HepG2 (cell line): ENCODE results near the gene PPP4C. TPM values are rescaled to one million over a fixed set of nuclear protein-coding genes. Genes with fewer than 3 reads are reported as not detected.

ENCODE experiments used
- ATAD3A ChIP-seq: sonication (generic); formaldehyde crosslinking; IDR thresholded peaks from 2 replicates; pipeline ENCODE4 v1.4.0; 2020; ENCODE audit warnings: missing genetic modification reagents
- BHLHE40 ChIP-seq: IDR thresholded peaks from 2 replicates; pipeline ENCODE4 v1.6.1; 2011; ENCODE audit warnings: low read length, improper control_type of control experiment
- CC2D1A ChIP-seq: sonication (generic); formaldehyde crosslinking; IDR thresholded peaks from 2 replicates; pipeline ENCODE4 v1.8.1; 2023; ENCODE audit warnings: mild to moderate bottlenecking, missing genetic modification reagents
- CENPT ChIP-seq: sonication (generic); formaldehyde crosslinking; IDR thresholded peaks from 2 replicates; pipeline ENCODE4 v1.8.0; 2022; ENCODE audit warnings: low read depth, mild to moderate bottlenecking, moderate library complexity, missing genetic modification reagents
- CHD4 ChIP-seq: fragments of 200-600 bp; sonication (generic); IDR thresholded peaks from 2 replicates; pipeline ENCODE4 v1.7.0; 2017; ENCODE audit warnings: mild to moderate bottlenecking, low read length, borderline replicate concordance
- DMTF1 ChIP-seq: sonication (generic); formaldehyde crosslinking; IDR thresholded peaks from 2 replicates; pipeline ENCODE4 v1.4.0; 2020; ENCODE audit warnings: mild to moderate bottlenecking, missing genetic modification reagents
- HES4 ChIP-seq: sonication (generic); formaldehyde crosslinking; IDR thresholded peaks from 2 replicates; pipeline ENCODE4 v1.9.0; 2021; ENCODE audit warnings: mild to moderate bottlenecking, missing genetic modification reagents, borderline replicate concordance
- JARID2 ChIP-seq: sonication (generic); formaldehyde crosslinking; IDR thresholded peaks from 2 replicates; pipeline ENCODE4 v1.8.1; 2023; ENCODE audit warnings: missing genetic modification reagents, inconsistent platforms; ENCODE audit not compliant: insufficient replicate concordance
- MAFG ChIP-seq: sonication (generic); formaldehyde crosslinking; IDR thresholded peaks from 2 replicates; pipeline ENCODE4 v1.5.1; 2020; ENCODE audit warnings: mild to moderate bottlenecking, missing genetic modification reagents
- MYC ChIP-seq: sonication (generic); formaldehyde crosslinking; IDR thresholded peaks from 2 replicates; pipeline ENCODE4 v1.9.0; 2021; ENCODE audit warnings: missing genetic modification reagents, borderline replicate concordance
- PLSCR1 ChIP-seq: sonication (generic); formaldehyde crosslinking; IDR thresholded peaks from 2 replicates; pipeline ENCODE4 v1.5.0; 2020; ENCODE audit warnings: missing genetic modification reagents, mild to moderate bottlenecking, borderline replicate concordance
- RAD21 ChIP-seq: fragments of 450-650 bp; formaldehyde crosslinking; IDR thresholded peaks from 2 replicates; pipeline ENCODE4 v1.5.0; 2020; ENCODE audit warnings: mild to moderate bottlenecking
- RARG ChIP-seq: sonication (generic); formaldehyde crosslinking; IDR thresholded peaks from 2 replicates; pipeline ENCODE4 v1.4.0; 2020; ENCODE audit warnings: low read depth, mild to moderate bottlenecking, missing genetic modification reagents
- RBM39 ChIP-seq: fragments of 200-400 bp; formaldehyde crosslinking; IDR thresholded peaks from one replicate; pipeline ENCODE4 v1.6.1; 2018; ENCODE audit warnings: antibody characterized with exemption, mild to moderate bottlenecking, low read depth, low read length; ENCODE audit not compliant: poor library complexity, severe bottlenecking
- RFX1 ChIP-seq: fragments of 450-650 bp; IDR thresholded peaks from 2 replicates; pipeline ENCODE4 v1.6.1; 2017
- SMYD3 ChIP-seq: sonication (generic); formaldehyde crosslinking; IDR thresholded peaks from 2 replicates; pipeline ENCODE4 v1.8.1; 2023; ENCODE audit warnings: mild to moderate bottlenecking, missing genetic modification reagents
- TBX2 ChIP-seq: sonication (generic); formaldehyde crosslinking; IDR thresholded peaks from 2 replicates; pipeline ENCODE4 v1.5.0; 2020; ENCODE audit warnings: missing genetic modification reagents, mild to moderate bottlenecking, borderline replicate concordance
- TBX3 ChIP-seq: fragments of 450-650 bp; IDR thresholded peaks from 2 replicates; pipeline ENCODE4 v1.6.1; 2017; ENCODE audit warnings: antibody characterized with exemption, mild to moderate bottlenecking, inconsistent platforms, borderline replicate concordance
- U2AF2 ChIP-seq: fragments of 200-400 bp; formaldehyde crosslinking; IDR thresholded peaks from 2 replicates; pipeline ENCODE4 v1.6.1; 2017; ENCODE audit warnings: low read depth, mild to moderate bottlenecking, low read length
- ZSCAN21 ChIP-seq: sonication (generic); formaldehyde crosslinking; IDR thresholded peaks from 2 replicates; pipeline ENCODE4 v1.8.0; 2022; ENCODE audit warnings: mild to moderate bottlenecking, missing genetic modification reagents, moderate library complexity, borderline replicate concordance
- polyA plus RNA-seq, 8 experiments: library from polyadenylated mRNA; depleted of rRNA in 3 of 8; stranded (reverse) in 7 of 8; unstranded in 1 of 8; fragments of >200 nt; fragmentation: Illumina TruSeq in 4 of 8; extraction: Trizol in 4 of 8; gene quantifications; 2 replicates each; pipeline versions ENCODE4 v1.2.1 to v1.2.3, GENCODE V29; 2011 to 2016; ENCODE audit warnings: low read depth in 4 of 8, missing spikeins in 1 of 8, mixed read lengths in 1 of 8; ENCODE audit not compliant: insufficient read depth in 1 of 8
- total RNA-seq, 5 experiments: library from RNA; depleted of rRNA; stranded (reverse); fragments of >200 nt; fragmentation: Illumina TruSeq; extraction: Trizol; gene quantifications; 2 replicates each; pipeline ENCODE4 v1.2.3, GENCODE V29; 2016; ENCODE audit warnings: low read depth in 1 of 5
- TF ChIP-seq, protein P1 (sequence below): IDR thresholded peaks from 2 replicates; pipeline ENCODE4 v1.4.0; 2020; ENCODE audit warnings: mild to moderate bottlenecking, missing genetic modification reagents
- TF ChIP-seq, protein P2 (sequence below): sonication (generic); formaldehyde crosslinking; IDR thresholded peaks from 2 replicates; pipeline ENCODE4 v1.8.0; 2022; ENCODE audit warnings: missing genetic modification reagents, mild to moderate bottlenecking, inconsistent platforms, borderline replicate concordance

The PPP4C gene
- total and polyA plus RNA-seq, 2 of the 13 experiments (the other 11 are each of a cell fraction or from before 2014, with no cell fraction given), result 176 to 220 TPM

- TF ChIP-seq, protein P1, sequence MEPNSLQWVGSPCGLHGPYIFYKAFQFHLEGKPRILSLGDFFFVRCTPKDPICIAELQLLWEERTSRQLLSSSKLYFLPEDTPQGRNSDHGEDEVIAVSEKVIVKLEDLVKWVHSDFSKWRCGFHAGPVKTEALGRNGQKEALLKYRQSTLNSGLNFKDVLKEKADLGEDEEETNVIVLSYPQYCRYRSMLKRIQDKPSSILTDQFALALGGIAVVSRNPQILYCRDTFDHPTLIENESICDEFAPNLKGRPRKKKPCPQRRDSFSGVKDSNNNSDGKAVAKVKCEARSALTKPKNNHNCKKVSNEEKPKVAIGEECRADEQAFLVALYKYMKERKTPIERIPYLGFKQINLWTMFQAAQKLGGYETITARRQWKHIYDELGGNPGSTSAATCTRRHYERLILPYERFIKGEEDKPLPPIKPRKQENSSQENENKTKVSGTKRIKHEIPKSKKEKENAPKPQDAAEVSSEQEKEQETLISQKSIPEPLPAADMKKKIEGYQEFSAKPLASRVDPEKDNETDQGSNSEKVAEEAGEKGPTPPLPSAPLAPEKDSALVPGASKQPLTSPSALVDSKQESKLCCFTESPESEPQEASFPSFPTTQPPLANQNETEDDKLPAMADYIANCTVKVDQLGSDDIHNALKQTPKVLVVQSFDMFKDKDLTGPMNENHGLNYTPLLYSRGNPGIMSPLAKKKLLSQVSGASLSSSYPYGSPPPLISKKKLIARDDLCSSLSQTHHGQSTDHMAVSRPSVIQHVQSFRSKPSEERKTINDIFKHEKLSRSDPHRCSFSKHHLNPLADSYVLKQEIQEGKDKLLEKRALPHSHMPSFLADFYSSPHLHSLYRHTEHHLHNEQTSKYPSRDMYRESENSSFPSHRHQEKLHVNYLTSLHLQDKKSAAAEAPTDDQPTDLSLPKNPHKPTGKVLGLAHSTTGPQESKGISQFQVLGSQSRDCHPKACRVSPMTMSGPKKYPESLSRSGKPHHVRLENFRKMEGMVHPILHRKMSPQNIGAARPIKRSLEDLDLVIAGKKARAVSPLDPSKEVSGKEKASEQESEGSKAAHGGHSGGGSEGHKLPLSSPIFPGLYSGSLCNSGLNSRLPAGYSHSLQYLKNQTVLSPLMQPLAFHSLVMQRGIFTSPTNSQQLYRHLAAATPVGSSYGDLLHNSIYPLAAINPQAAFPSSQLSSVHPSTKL (CRISPR knock-in tag), result peak; percentile 69
- TF ChIP-seq PLSCR1 (CRISPR knock-in tag), result peak; percentile 65; the same call in 1 of the 2 replicates
- TF ChIP-seq TBX2 (CRISPR knock-in tag), result no peak
- TF ChIP-seq RAD21 (CRISPR knock-in tag), result peak; percentile 72
- TF ChIP-seq MAFG, result no peak
- no peak for TF ChIP-seq U2AF2
- TF ChIP-seq MYC (CRISPR knock-in tag), result peak; percentile 97
- TF ChIP-seq ATAD3A (CRISPR knock-in tag), result no peak
- peak; percentile 85 for TF ChIP-seq DMTF1
- TF ChIP-seq CC2D1A, result no peak
- TF ChIP-seq CENPT (CRISPR knock-in tag), result no peak
- peak; percentile 33; the same call in 1 of the 2 replicates for TF ChIP-seq BHLHE40
- no peak for TF ChIP-seq HES4
- TF ChIP-seq, protein P2, sequence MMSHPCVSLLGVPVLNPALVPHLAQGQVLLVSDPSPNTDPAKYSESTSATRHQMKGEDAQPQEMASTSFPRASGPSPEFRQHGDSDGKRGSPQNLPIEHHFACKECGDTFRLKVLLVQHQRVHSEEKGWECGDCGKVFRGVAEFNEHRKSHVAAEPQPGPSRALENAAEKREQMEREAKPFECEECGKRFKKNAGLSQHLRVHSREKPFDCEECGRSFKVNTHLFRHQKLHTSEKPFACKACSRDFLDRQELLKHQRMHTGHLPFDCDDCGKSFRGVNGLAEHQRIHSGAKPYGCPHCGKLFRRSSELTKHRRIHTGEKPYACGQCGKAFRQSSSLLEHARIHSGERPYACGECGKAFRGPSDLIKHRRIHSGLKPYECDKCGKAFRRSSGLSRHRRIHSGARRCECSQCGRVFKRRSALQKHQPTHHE (CRISPR knock-in tag), result peak; percentile 46; the same call in 1 of the 2 replicates
- TF ChIP-seq ZSCAN21 (CRISPR knock-in tag), result no peak
- peak; percentile 89; the same call in 1 of the 2 replicates for TF ChIP-seq CHD4
- TF ChIP-seq RBM39, result no peak
- TF ChIP-seq TBX3, result no peak
- TF ChIP-seq RARG (CRISPR knock-in tag), result no peak
- TF ChIP-seq SMYD3 (CRISPR knock-in tag), result peak; percentile 57; the same call in 1 of the 2 replicates
- no peak for TF ChIP-seq JARID2
- no peak for TF ChIP-seq RFX1
Measured at GRCh38 chr16:30092373-30093010, 16.7 kb downstream of the PPP4C start (continued).
